GM21447 (cell line): ENCODE measurements around the gene HS3ST5.
"Not testable (repeated sequence)": the region's sequence is repeated elsewhere in the genome, so short reads cannot be mapped to it uniquely, and the experiment has no call there.

Experiments used
- ATAC-seq: cut with Tn5 transposase; IDR thresholded peaks from one replicate; pipeline ENCODE4 v1.9.1; 2021; ENCODE audit not compliant: unreplicated experiment

HS3ST5 gene

GRCh38 chr6:114339706-114340105, 3.1 kb downstream of the HS3ST5 start:
- ATAC-seq = no peak

GRCh38 chr6:114334237-114334636, 8.6 kb downstream of the HS3ST5 start:
- ATAC-seq = no peak

GRCh38 chr6:114327074-114327473, 15.7 kb downstream of the HS3ST5 start:
- no peak for ATAC-seq

GRCh38 chr6:114323784-114324183, 19.0 kb downstream of the HS3ST5 start:
- no peak for ATAC-seq

GRCh38 chr6:114319749-114320148, 23.1 kb downstream of the HS3ST5 start:
- no peak for ATAC-seq

- ATAC-seq = no peak
Observed at GRCh38 chr6:114315831-114316595, 26.8 kb downstream of the HS3ST5 start.

GRCh38 chr6:114313816-114314215, 29.0 kb downstream of the HS3ST5 start:
- ATAC-seq = not testable (repeated sequence)

- ATAC-seq = no peak
Observed at GRCh38 chr6:114312931-114313330, 29.9 kb downstream of the HS3ST5 start.

- ATAC-seq = no peak
Observed at GRCh38 chr6:114310053-114310452, 32.8 kb downstream of the HS3ST5 start.

- ATAC-seq = no peak
Observed at GRCh38 chr6:114304304-114304887, 38.4 kb downstream of the HS3ST5 start.

- no peak for ATAC-seq
Observed at GRCh38 chr6:114301596-114302219, 41.1 kb downstream of the HS3ST5 start.

- ATAC-seq = no peak
Observed at GRCh38 chr6:114297135-114297534, 45.7 kb downstream of the HS3ST5 start.

- no peak for ATAC-seq
Observed at GRCh38 chr6:114292431-114292830, 50.4 kb downstream of the HS3ST5 start.

- ATAC-seq = no peak
Observed at GRCh38 chr6:114291428-114291827, 51.4 kb downstream of the HS3ST5 start.

- ATAC-seq = no peak
Observed at GRCh38 chr6:114290864-114291263, 52.0 kb downstream of the HS3ST5 start.

- no peak for ATAC-seq
Observed at GRCh38 chr6:114288701-114289495, 53.9 kb downstream of the HS3ST5 start.

GRCh38 chr6:114287461-114287860, 55.4 kb downstream of the HS3ST5 start:
- no peak for ATAC-seq

- ATAC-seq = no peak
Observed at GRCh38 chr6:114286211-114286610, 56.6 kb downstream of the HS3ST5 start.

- no peak for ATAC-seq
Observed at GRCh38 chr6:114284281-114284680, 58.5 kb downstream of the HS3ST5 start.

- no peak for ATAC-seq
Observed at GRCh38 chr6:114282292-114282691, 60.5 kb downstream of the HS3ST5 start.

- no peak for ATAC-seq
Observed at GRCh38 chr6:114281496-114281895, 61.3 kb downstream of the HS3ST5 start.
